Measurements from ENCODE around the gene KIF3C.

The KIF3C gene

GRCh38 chr2:25957743-25958142, 24.6 kb downstream of the KIF3C start:
- H3K36me3 Mint-ChIP-seq = peaks cover 6% of the 10 kb centered on the region
- DNase-seq (ENCODE audit: low spot score in 2 of 2) = no peak
- H3K4me3 Mint-ChIP-seq = no peak overlapping the region
- peaks cover 7% of the 10 kb centered on the region for H3K4me1 Mint-ChIP-seq
- no peak for ATAC-seq
- no peak overlapping the region for H3K27ac Mint-ChIP-seq
- no peaks in the 10 kb centered on the region for H3K9me3 Mint-ChIP-seq

- DNase-seq (ENCODE audit: low spot score in 2 of 2) (no peak), ATAC-seq (peak; percentile 3)
- Mint-ChIP-seq H3K4me1 (peaks cover 3% of the 10 kb centered on the region), H3K4me3 (no peak overlapping the region), H3K27ac (peak overlapping the region; percentile 52), H3K9me3 (no peaks in the 10 kb centered on the region), H3K36me3 (peaks cover 6% of the 10 kb centered on the region)
These were observed 26.3 kb downstream of the KIF3C start for GRCh38 chr2:25955869-25956535.

GRCh38 chr2:25955036-25955435, 27.3 kb downstream of the KIF3C start:
- no peak overlapping the region for H3K4me3 Mint-ChIP-seq
- H3K36me3 Mint-ChIP-seq = peaks cover 6% of the 10 kb centered on the region
- ATAC-seq (no peak), DNase-seq (ENCODE audit: low spot score in 2 of 2) (no peak)
- H3K27ac Mint-ChIP-seq = no peak overlapping the region
- no peaks in the 10 kb centered on the region for H3K9me3 Mint-ChIP-seq
- no peaks in the 10 kb centered on the region for H3K4me1 Mint-ChIP-seq

- Mint-ChIP-seq H3K9me3 (no peaks in the 10 kb centered on the region), H3K27ac (no peak overlapping the region), H3K36me3 (peaks cover 6% of the 10 kb centered on the region), H3K4me3 (no peak overlapping the region), H3K4me1 (no peaks in the 10 kb centered on the region)
- DNase-seq (ENCODE audit: low spot score in 2 of 2) (no peak), ATAC-seq (no peak)
These were observed 28.0 kb downstream of the KIF3C start for GRCh38 chr2:25954199-25954752.

GRCh38 chr2:25951071-25951547, 31.2 kb downstream of the KIF3C start:
- ATAC-seq = peak; percentile 92
- H3K9me3 Mint-ChIP-seq = no peaks in the 10 kb centered on the region
- peak; percentile 56 to 76 for DNase-seq (ENCODE audit: low spot score in 2 of 2)
- H3K4me1 Mint-ChIP-seq = no peaks in the 10 kb centered on the region
- no peak overlapping the region for H3K4me3 Mint-ChIP-seq
- no peak overlapping the region for H3K27ac Mint-ChIP-seq
- H3K36me3 Mint-ChIP-seq = peaks cover 6% of the 10 kb centered on the region

GRCh38 chr2:25948437-25948836, 33.9 kb downstream of the KIF3C start:
- no peaks in the 10 kb centered on the region for H3K9me3 Mint-ChIP-seq
- DNase-seq (ENCODE audit: low spot score in 2 of 2) = no peak
- H3K4me3 Mint-ChIP-seq = no peak overlapping the region
- H3K27ac Mint-ChIP-seq = no peak overlapping the region
- H3K36me3 Mint-ChIP-seq = no peaks in the 10 kb centered on the region
- H3K4me1 Mint-ChIP-seq = no peaks in the 10 kb centered on the region
- ATAC-seq = no peak

- no peaks in the 10 kb centered on the region for H3K4me1 Mint-ChIP-seq
- peaks cover 5% of the 10 kb centered on the region for H3K36me3 Mint-ChIP-seq
- H3K27ac Mint-ChIP-seq = no peak overlapping the region
- H3K9me3 Mint-ChIP-seq = no peaks in the 10 kb centered on the region
- H3K4me3 Mint-ChIP-seq = no peak overlapping the region
- no peak for ATAC-seq
- no peak for DNase-seq (ENCODE audit: low spot score in 2 of 2)
These were observed 41.3 kb downstream of the KIF3C start for GRCh38 chr2:25941042-25941441.

GRCh38 chr2:25939257-25939668, 43.0 kb downstream of the KIF3C start:
- Mint-ChIP-seq H3K36me3 (peaks cover 5% of the 10 kb centered on the region), H3K27ac (peak overlapping the region; percentile 50), H3K9me3 (no peaks in the 10 kb centered on the region)

GRCh38 chr2:25938345-25938744, 44.0 kb downstream of the KIF3C start:
- H3K27ac Mint-ChIP-seq = peak overlapping the region; percentile 50
- H3K4me1 Mint-ChIP-seq = no peaks in the 10 kb centered on the region
- no peak for DNase-seq (ENCODE audit: low spot score in 2 of 2)
- H3K9me3 Mint-ChIP-seq = no peaks in the 10 kb centered on the region
- peaks cover 5% of the 10 kb centered on the region for H3K36me3 Mint-ChIP-seq
- no peak overlapping the region for H3K4me3 Mint-ChIP-seq
- ATAC-seq = no peak

More at GRCh38 chr2:25939257-25939668, 43.0 kb downstream of the KIF3C start:
- no peak for ATAC-seq
- DNase-seq (ENCODE audit: low spot score in 2 of 2) = no peak
- Mint-ChIP-seq H3K4me1 (no peaks in the 10 kb centered on the region), H3K4me3 (no peak overlapping the region)

GRCh38 chr2:25936889-25937545, 45.3 kb downstream of the KIF3C start:
- Mint-ChIP-seq H3K36me3 (peaks cover 5% of the 10 kb centered on the region), H3K27ac (no peak overlapping the region), H3K4me1 (no peaks in the 10 kb centered on the region), H3K9me3 (no peaks in the 10 kb centered on the region), H3K4me3 (no peak overlapping the region)
- DNase-seq (ENCODE audit: low spot score in 2 of 2) (no peak), ATAC-seq (no peak)

- H3K36me3 Mint-ChIP-seq = no peaks in the 10 kb centered on the region
- peak; percentile 84 for ATAC-seq
These were observed 48.7 kb downstream of the KIF3C start for GRCh38 chr2:25933622-25934021.

GRCh38 chr2:25929789-25930473, 52.4 kb downstream of the KIF3C start:
- ATAC-seq = no peak
- Mint-ChIP-seq H3K4me3 (no peak overlapping the region), H3K36me3 (no peaks in the 10 kb centered on the region)

More at GRCh38 chr2:25933622-25934021, 48.7 kb downstream of the KIF3C start:
- DNase-seq (ENCODE audit: low spot score in 2 of 2) = no peak
- Mint-ChIP-seq H3K27ac (peak overlapping the region; percentile 54), H3K4me1 (peaks cover 4% of the 10 kb centered on the region), H3K4me3 (no peak overlapping the region), H3K9me3 (no peaks in the 10 kb centered on the region)

GRCh38 chr2:25928668-25929067, 53.6 kb downstream of the KIF3C start:
- DNase-seq (ENCODE audit: low spot score in 2 of 2) (no peak), ATAC-seq (no peak)
- no peak overlapping the region for H3K27ac Mint-ChIP-seq

More at GRCh38 chr2:25929789-25930473, 52.4 kb downstream of the KIF3C start:
- Mint-ChIP-seq H3K27ac (no peak overlapping the region), H3K9me3 (no peaks in the 10 kb centered on the region), H3K4me1 (peaks cover 31% of the 10 kb centered on the region)
- DNase-seq (ENCODE audit: low spot score in 2 of 2) = no peak

GRCh38 chr2:25926984-25927756, 55.1 kb downstream of the KIF3C start:
- Mint-ChIP-seq H3K27ac (peak overlapping the region; percentile 62), H3K4me1 (peaks cover 31% of the 10 kb centered on the region), H3K9me3 (no peaks in the 10 kb centered on the region), H3K4me3 (peak overlapping the region; percentile 16), H3K36me3 (no peaks in the 10 kb centered on the region)
- ATAC-seq = peak; percentile 87
- DNase-seq (ENCODE audit: low spot score in 2 of 2) = peak in 1 of 2 donors; percentile 70

More at GRCh38 chr2:25928668-25929067, 53.6 kb downstream of the KIF3C start:
- Mint-ChIP-seq H3K4me1 (peaks cover 31% of the 10 kb centered on the region), H3K36me3 (no peaks in the 10 kb centered on the region), H3K4me3 (no peak overlapping the region), H3K9me3 (no peaks in the 10 kb centered on the region)

- ATAC-seq (no peak), DNase-seq (ENCODE audit: low spot score in 2 of 2) (no peak)
- H3K4me1 Mint-ChIP-seq = peaks cover 15% of the 10 kb centered on the region
- no peaks in the 10 kb centered on the region for H3K36me3 Mint-ChIP-seq
- no peak overlapping the region for H3K4me3 Mint-ChIP-seq
- no peaks in the 10 kb centered on the region for H3K9me3 Mint-ChIP-seq
- no peak overlapping the region for H3K27ac Mint-ChIP-seq
These were observed 59.8 kb downstream of the KIF3C start for GRCh38 chr2:25922501-25922900.

All from stimulated activated effector memory CD8-positive, alpha-beta T cell treated with anti-CD3 and anti-CD28 coated beads, Interleukin-12 subunit alpha, Interleukin-12 subunit beta, amount 100 ng/mL, for 72 hours (primary cell).